ENCODE results near the gene ALG1L2. TPM values are rescaled to one million over a fixed set of nuclear protein-coding genes. Genes with fewer than 3 reads are reported as not detected.
"Not testable (repeated sequence)": the region's sequence is repeated elsewhere in the genome, so short reads cannot be mapped to it uniquely, and the experiment has no call there.

The ALG1L2 gene
- total RNA-seq, 2 donors from 2014 or later, result 5.2 to 10.1 TPM

- Mint-ChIP-seq H3K27me3 (ENCODE audit: insufficient read depth) (peaks cover 2% of the 10 kb centered on the region), H3K4me1 (peaks cover 10% of the 10 kb centered on the region), H3K9me3 (peaks cover 9% of the 10 kb centered on the region), H3K27ac (no peak overlapping the region), H3K4me3 (no peak overlapping the region), H3K36me3 (ENCODE audit: low read depth) (peaks cover 59% of the 10 kb centered on the region)
- DNase-seq, result no peak
- Histone ChIP-seq H3K4me1 (ENCODE audit: control insufficient read depth, insufficient read depth, low read length) (no peaks in the 10 kb centered on the region), H3K36me3 (ENCODE audit: control insufficient read depth, insufficient read depth, low read length) (peaks cover 7% of the 10 kb centered on the region), H3K9me3 (ENCODE audit: control insufficient read depth, low read length) (no peaks in the 10 kb centered on the region), H3K4me3 (ENCODE audit: low read length) (no peak overlapping the region), H3K9ac (ENCODE audit: extremely low read depth, low read length, poor library complexity, severe bottlenecking) (no peak overlapping the region), H3K27me3 (ENCODE audit: control insufficient read depth, insufficient read depth, low read length, poor library complexity, severe bottlenecking) (no peaks in the 10 kb centered on the region), H3K27ac (ENCODE audit: low read depth, low read length) (no peak overlapping the region)
- no peak for TF ChIP-seq CTCF (conservative IDR thresholded peaks at IDR 0.05)
- 42 to 50% methylated on average over 2 to 4 of the region's 5 CpGs for WGBS, 2 experiments (ENCODE audit: insufficient coverage in 1 of 2, insufficient read length in 1 of 2)
Observed at GRCh38 chr3:130084436-130084980, 2.9 kb downstream of the ALG1L2 start.

- no peaks in the 10 kb centered on the region for H3K4me1 ChIP-seq (ENCODE audit: control insufficient read depth, insufficient read depth, low read length)
- 55% methylated on average over 5 of the region's 6 CpGs; no CpG with 5 or more reads in 1 of the 2 experiments for WGBS, 2 experiments (ENCODE audit: insufficient coverage in 1 of 2, insufficient read length in 1 of 2)
- no peak overlapping the region for H3K4me3 ChIP-seq (ENCODE audit: low read length)
- H3K4me1 Mint-ChIP-seq, result peaks cover 11% of the 10 kb centered on the region
- peaks cover 2% of the 10 kb centered on the region for H3K27me3 Mint-ChIP-seq (ENCODE audit: insufficient read depth)
- H3K27ac Mint-ChIP-seq, result no peak overlapping the region
- H3K9ac ChIP-seq (ENCODE audit: extremely low read depth, low read length, poor library complexity, severe bottlenecking), result no peak overlapping the region
- no peak overlapping the region for H3K27ac ChIP-seq (ENCODE audit: low read depth, low read length)
- H3K9me3 ChIP-seq (ENCODE audit: control insufficient read depth, low read length), result no peaks in the 10 kb centered on the region
- peaks cover 7% of the 10 kb centered on the region for H3K36me3 ChIP-seq (ENCODE audit: control insufficient read depth, insufficient read depth, low read length)
- peaks cover 9% of the 10 kb centered on the region for H3K9me3 Mint-ChIP-seq
- H3K36me3 Mint-ChIP-seq (ENCODE audit: low read depth), result peaks cover 53% of the 10 kb centered on the region
- H3K4me3 Mint-ChIP-seq, result no peak overlapping the region
- TF ChIP-seq CTCF (conservative IDR thresholded peaks at IDR 0.05), result no peak
- no peak for DNase-seq
- no peaks in the 10 kb centered on the region for H3K27me3 ChIP-seq (ENCODE audit: control insufficient read depth, insufficient read depth, low read length, poor library complexity, severe bottlenecking)
Observed at GRCh38 chr3:130085881-130086280, 4.2 kb downstream of the ALG1L2 start.

GRCh38 chr3:130086628-130087027 is 5.0 kb downstream of the ALG1L2 start:
- 85% methylated on average over 2 of the region's 2 CpGs; no CpG with 5 or more reads in 1 of the 2 experiments for WGBS, 2 experiments (ENCODE audit: insufficient coverage in 1 of 2, insufficient read length in 1 of 2)
- H3K27me3 ChIP-seq (ENCODE audit: control insufficient read depth, insufficient read depth, low read length, poor library complexity, severe bottlenecking); DNase-seq; H3K9ac ChIP-seq (ENCODE audit: extremely low read depth, low read length, poor library complexity, severe bottlenecking); H3K4me1 ChIP-seq (ENCODE audit: control insufficient read depth, insufficient read depth, low read length); H3K9me3 ChIP-seq (ENCODE audit: control insufficient read depth, low read length); H3K36me3 ChIP-seq (ENCODE audit: control insufficient read depth, insufficient read depth, low read length); H3K27me3 Mint-ChIP-seq (ENCODE audit: insufficient read depth); H3K4me3 Mint-ChIP-seq; H3K27ac ChIP-seq (ENCODE audit: low read depth, low read length); H3K4me1 Mint-ChIP-seq; H3K27ac Mint-ChIP-seq; H3K4me3 ChIP-seq (ENCODE audit: low read length); H3K9me3 Mint-ChIP-seq: not testable (repeated sequence)
- H3K36me3 Mint-ChIP-seq (ENCODE audit: low read depth), result peaks cover 48% of the 10 kb centered on the region

- Mint-ChIP-seq H3K9me3 (peaks cover 9% of the 10 kb centered on the region), H3K4me1 (peaks cover 9% of the 10 kb centered on the region)
- no peak for TF ChIP-seq CTCF (conservative IDR thresholded peaks at IDR 0.05)
Observed at GRCh38 chr3:130088061-130088460, 6.4 kb downstream of the ALG1L2 start.

More at GRCh38 chr3:130088061-130088460, 6.4 kb downstream of the ALG1L2 start:
- H3K36me3 ChIP-seq (ENCODE audit: control insufficient read depth, insufficient read depth, low read length), result no peaks in the 10 kb centered on the region
- no peak overlapping the region for H3K9ac ChIP-seq (ENCODE audit: extremely low read depth, low read length, poor library complexity, severe bottlenecking)
- Mint-ChIP-seq H3K27me3 (ENCODE audit: insufficient read depth) (no peaks in the 10 kb centered on the region), H3K36me3 (ENCODE audit: low read depth) (peaks cover 36% of the 10 kb centered on the region), H3K27ac (no peak overlapping the region), H3K4me3 (no peak overlapping the region)
- no peaks in the 10 kb centered on the region for H3K27me3 ChIP-seq (ENCODE audit: control insufficient read depth, insufficient read depth, low read length, poor library complexity, severe bottlenecking)
- no peak overlapping the region for H3K4me3 ChIP-seq (ENCODE audit: low read length)
- no peak for DNase-seq
- H3K4me1 ChIP-seq (ENCODE audit: control insufficient read depth, insufficient read depth, low read length), result no peaks in the 10 kb centered on the region
- 70 to 77% methylated on average over 4 of the region's 4 CpGs for WGBS, 2 experiments (ENCODE audit: insufficient coverage in 1 of 2, insufficient read length in 1 of 2)
- H3K9me3 ChIP-seq (ENCODE audit: control insufficient read depth, low read length), result no peaks in the 10 kb centered on the region
- no peak overlapping the region for H3K27ac ChIP-seq (ENCODE audit: low read depth, low read length)

All from endodermal cell (in vitro differentiated cells).